HG03520 (cell line): ENCODE results near the gene FAM83D.
"Not testable (repeated sequence)": the region's sequence is repeated elsewhere in the genome, so short reads cannot be mapped to it uniquely, and the experiment has no call there.

Experiments used
- ATAC-seq: cut with Tn5 transposase; IDR thresholded peaks from one replicate; pipeline ENCODE4 v1.9.1; 2021; ENCODE audit warnings: mild to moderate bottlenecking, moderate library complexity; ENCODE audit not compliant: unreplicated experiment

Gene FAM83D

GRCh38 chr20:38932457-38933120, 6.4 kb downstream of the FAM83D start:
- ATAC-seq = no peak

- no peak for ATAC-seq
Observed at GRCh38 chr20:38934530-38934929, 8.3 kb downstream of the FAM83D start.

GRCh38 chr20:38935285-38935684, 9.1 kb downstream of the FAM83D start:
- no peak for ATAC-seq

- ATAC-seq = no peak
Observed at GRCh38 chr20:38935967-38936407, 9.8 kb downstream of the FAM83D start.

GRCh38 chr20:38937000-38937399, 10.8 kb downstream of the FAM83D start:
- no peak for ATAC-seq

- ATAC-seq = no peak
Observed at GRCh38 chr20:38937978-38938473, 11.8 kb downstream of the FAM83D start.

- no peak for ATAC-seq
Observed at GRCh38 chr20:38939686-38940085, 13.5 kb downstream of the FAM83D start.

GRCh38 chr20:38940644-38941043, 14.4 kb downstream of the FAM83D start:
- ATAC-seq = no peak

- ATAC-seq = no peak
Observed at GRCh38 chr20:38941726-38942389, 15.6 kb downstream of the FAM83D start.

GRCh38 chr20:38945012-38945411, 18.8 kb downstream of the FAM83D start:
- no peak for ATAC-seq

- no peak for ATAC-seq
Observed at GRCh38 chr20:38946836-38947235, 20.6 kb downstream of the FAM83D start.

- ATAC-seq = no peak
Observed at GRCh38 chr20:38947931-38948362, 21.7 kb downstream of the FAM83D start.

- no peak for ATAC-seq
Observed at GRCh38 chr20:38950254-38950653, 24.0 kb downstream of the FAM83D start.

GRCh38 chr20:38951611-38952010, 25.4 kb downstream of the FAM83D start:
- no peak for ATAC-seq

- no peak for ATAC-seq
Observed at GRCh38 chr20:38952153-38952552, 25.9 kb downstream of the FAM83D start.

- no peak for ATAC-seq
Observed at GRCh38 chr20:38953630-38954340, 27.6 kb downstream of the FAM83D start.

- ATAC-seq = no peak
Observed at GRCh38 chr20:38957235-38957876, 31.1 kb downstream of the FAM83D start.

- no peak for ATAC-seq
Observed at GRCh38 chr20:38957915-38958485, 31.8 kb downstream of the FAM83D start.

- ATAC-seq = not testable (repeated sequence)
Observed at GRCh38 chr20:38960187-38960687, 34.0 kb downstream of the FAM83D start.

- ATAC-seq = no peak
Observed at GRCh38 chr20:38961530-38962043, 35.4 kb downstream of the FAM83D start.
